ENCODE measurements around the gene GAPT. TPM values are rescaled to one million over a fixed set of nuclear protein-coding genes. Genes with fewer than 3 reads are reported as not detected.

The GAPT gene
- total and polyA plus RNA-seq, 4 donors: 0.17 to 2.5 (median 0.94) TPM

DNA sequence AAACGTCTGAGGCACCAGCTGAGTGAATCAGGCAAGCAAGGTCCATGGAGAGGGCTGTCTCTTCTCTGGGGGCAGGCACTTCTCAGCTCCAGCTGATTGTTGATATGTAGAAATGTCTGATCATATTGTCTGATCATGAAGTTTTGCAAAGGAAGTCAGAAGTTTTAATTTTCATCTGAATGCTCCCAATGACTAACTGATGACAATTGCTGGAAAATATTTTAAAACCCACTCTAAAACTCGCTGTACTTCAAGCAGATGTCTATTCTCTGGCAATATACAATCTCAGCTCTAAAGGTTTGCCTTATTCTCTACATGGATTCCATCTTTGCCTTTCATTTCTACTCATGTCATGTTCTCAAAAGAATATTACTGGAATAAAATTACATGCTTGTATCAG lies 44.0 kb upstream of the GAPT start:
- Histone ChIP-seq H3K4me3 (ENCODE audit: low read depth in 1 of 3, low read length in 3 of 3) (no peak overlapping the region), H3K27me3 (ENCODE audit: control insufficient read depth in 4 of 4, insufficient read depth in 4 of 4, low read length in 3 of 4) (no peaks in the 10 kb centered on the region), H3K36me3 (ENCODE audit: control insufficient read depth in 4 of 4, insufficient read depth in 3 of 4, low read depth in 1 of 4, low read length in 3 of 4) (peaks cover 0 to 8% (median 2%) of the 10 kb centered on the region in 4 donors), H3K9me3 (ENCODE audit: control insufficient read depth in 4 of 4, low read length in 3 of 4) (peaks cover 0 to 5% (median 0%) of the 10 kb centered on the region in 4 donors), H3K4me1 (ENCODE audit: control insufficient read depth in 4 of 4, insufficient read depth in 4 of 4, low read length in 3 of 4) (no peaks in the 10 kb centered on the region), H3K9ac (ENCODE audit: low read depth in 1 of 2, low read length in 2 of 2) (no peak overlapping the region), H3K27ac (ENCODE audit: low read depth in 1 of 2, low read length in 2 of 2) (no peak overlapping the region)
- DNase-seq (ENCODE audit: low spot score): no peak
- 85% methylated on average over 2 of the region's 2 CpGs for WGBS
- no peak for TF ChIP-seq EGR1 (IDR thresholded peaks at IDR 0.05; ENCODE audit: low read depth in 2 of 2)
- no peak for TF ChIP-seq RAD21 (IDR thresholded peaks at IDR 0.05)
- no peak for TF ChIP-seq TAF1 (conservative IDR thresholded peaks at IDR 0.05)
- TF ChIP-seq, protein P1, sequence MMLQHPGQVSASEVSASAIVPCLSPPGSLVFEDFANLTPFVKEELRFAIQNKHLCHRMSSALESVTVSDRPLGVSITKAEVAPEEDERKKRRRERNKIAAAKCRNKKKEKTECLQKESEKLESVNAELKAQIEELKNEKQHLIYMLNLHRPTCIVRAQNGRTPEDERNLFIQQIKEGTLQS (IDR thresholded peaks at IDR 0.05): no peak
- TF ChIP-seq RXRA (IDR thresholded peaks at IDR 0.05): no peak
- TF ChIP-seq CTCF (IDR thresholded peaks at IDR 0.05; ENCODE audit: low read depth, low read length, missing input control): no peak
- TF ChIP-seq YY1 (IDR thresholded peaks at IDR 0.05): no peak
- no peak for TF ChIP-seq FOXA2 (IDR thresholded peaks at IDR 0.05)
- no peak for TF ChIP-seq SP1 (IDR thresholded peaks at IDR 0.05)
- no peak for TF ChIP-seq HNF4A (conservative IDR thresholded peaks at IDR 0.05)
- TF ChIP-seq FOXA1 (IDR thresholded peaks at IDR 0.05): no peak
- TF ChIP-seq NR2F2 (IDR thresholded peaks at IDR 0.05): no peak
- no peak for TF ChIP-seq JUND (IDR thresholded peaks at IDR 0.05)

DNA sequence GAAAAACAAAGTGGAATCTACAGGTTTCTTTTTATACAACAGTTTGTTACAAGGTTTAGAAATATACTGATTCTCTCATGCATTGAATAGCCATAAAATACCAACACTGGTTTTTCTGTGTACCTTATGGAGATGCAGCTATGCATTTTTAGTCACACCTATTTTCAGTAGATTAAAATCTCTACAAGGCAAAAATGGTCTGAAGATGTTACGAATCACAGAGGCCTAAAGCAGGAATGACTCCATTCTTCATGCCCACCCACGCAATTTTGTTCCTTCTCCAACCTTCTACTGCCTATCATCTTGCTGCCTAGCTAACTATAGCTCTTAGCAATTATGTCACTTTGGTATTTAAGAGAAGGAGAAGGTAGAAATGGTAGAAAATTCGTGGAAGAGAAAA lies 41.2 kb upstream of the GAPT start:
- TF ChIP-seq GABPA (IDR thresholded peaks at IDR 0.05 in 1 of 2, conservative IDR thresholded peaks at IDR 0.05 in 1 of 2) (no peak), YY1 (IDR thresholded peaks at IDR 0.05) (no peak), NR2F2 (IDR thresholded peaks at IDR 0.05) (no peak), EGR1 (IDR thresholded peaks at IDR 0.05; ENCODE audit: low read depth in 2 of 2) (no peak), RXRA (IDR thresholded peaks at IDR 0.05) (no peak), ZBTB33 (IDR thresholded peaks at IDR 0.05) (no peak), HNF4A (conservative IDR thresholded peaks at IDR 0.05) (no peak), JUND (IDR thresholded peaks at IDR 0.05) (no peak), RAD21 (IDR thresholded peaks at IDR 0.05) (no peak), CTCF (IDR thresholded peaks at IDR 0.05; ENCODE audit: low read depth, low read length, missing input control) (no peak), TAF1 (conservative IDR thresholded peaks at IDR 0.05) (no peak), REST (IDR thresholded peaks at IDR 0.05) (no peak), SP1 (IDR thresholded peaks at IDR 0.05) (no peak), FOXA2 (IDR thresholded peaks at IDR 0.05) (no peak), FOXA1 (IDR thresholded peaks at IDR 0.05) (no peak)
- TF ChIP-seq, protein P1 (IDR thresholded peaks at IDR 0.05): no peak
- TF ChIP-seq, protein P2, sequence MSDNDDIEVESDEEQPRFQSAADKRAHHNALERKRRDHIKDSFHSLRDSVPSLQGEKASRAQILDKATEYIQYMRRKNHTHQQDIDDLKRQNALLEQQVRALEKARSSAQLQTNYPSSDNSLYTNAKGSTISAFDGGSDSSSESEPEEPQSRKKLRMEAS (IDR thresholded peaks at IDR 0.05): no peak
- Histone ChIP-seq H3K27ac (ENCODE audit: low read depth in 1 of 2, low read length in 2 of 2) (no peak overlapping the region), H3K4me3 (ENCODE audit: low read depth in 1 of 3, low read length in 3 of 3) (no peak overlapping the region), H3K9me3 (ENCODE audit: control insufficient read depth in 4 of 4, low read length in 3 of 4) (no peaks in the 10 kb centered on the region), H3K27me3 (ENCODE audit: control insufficient read depth in 4 of 4, insufficient read depth in 4 of 4, low read length in 3 of 4) (no peaks in the 10 kb centered on the region), H3K9ac (ENCODE audit: low read depth in 1 of 2, low read length in 2 of 2) (no peak overlapping the region), H3K4me1 (ENCODE audit: control insufficient read depth in 4 of 4, insufficient read depth in 4 of 4, low read length in 3 of 4) (no peaks in the 10 kb centered on the region), H3K36me3 (ENCODE audit: control insufficient read depth in 4 of 4, insufficient read depth in 3 of 4, low read depth in 1 of 4, low read length in 3 of 4) (peaks cover 1 to 31% (median 16%) of the 10 kb centered on the region in 4 donors)
- no peak for DNase-seq (ENCODE audit: low spot score)
- WGBS: 88% methylated on average over 3 of the region's 3 CpGs
